Measurements from ENCODE around the gene PPM1D. TPM values are rescaled to one million over a fixed set of nuclear protein-coding genes. Genes with fewer than 3 reads are reported as not detected.

Gene PPM1D
- polyA plus RNA-seq, 2 of the 4 experiments (the other 2 are of a cell fraction): 10.5 to 13.5 TPM

GRCh38 chr17:60598001-60598736 is 1.8 kb upstream of the PPM1D start:
- 93% methylated on average over 7 of the region's 7 CpGs for WGBS (ENCODE audit: missing lambda C conversion rate)
- CTCF ChIA-PET: interaction anchor here (0.9 to 3.4 kb wide), 8 partner anchors 10 to 43 kb away, joined by 3 to 14 read pairs (median 6); no protein-coding TSS in a partner anchor
- no peak for ATAC-seq
- H3K4me3 ChIP-seq: no peak overlapping the region
- H3K4me2 ChIP-seq: no peak overlapping the region
- no peak for FAIRE-seq
- H3K9me3 ChIP-seq: no peaks in the 10 kb centered on the region
- TF ChIP-seq ZFP36 (IDR thresholded peaks at IDR 0.05; ENCODE audit: borderline replicate concordance, partially characterized antibody) (no peak), FOSL2 (IDR thresholded peaks at IDR 0.05) (no peak), FOSL2 (CRISPR knock-in tag; IDR thresholded peaks at IDR 0.05) (no peak), TFCP2L1 (CRISPR knock-in tag; IDR thresholded peaks at IDR 0.05) (no peak), RFX5 (IDR thresholded peaks at IDR 0.05) (no peak), HES2 (IDR thresholded peaks at IDR 0.05) (no peak), HDAC2 (IDR thresholded peaks at IDR 0.05) (no peak), NR3C1 (IDR thresholded peaks at IDR 0.05) (no peak), E2F6 (IDR thresholded peaks at IDR 0.05; ENCODE audit: borderline replicate concordance, low read depth) (no peak), HOXA7 (CRISPR knock-in tag; IDR thresholded peaks at IDR 0.05) (no peak), MAX (IDR thresholded peaks at IDR 0.05) (no peak), ESRRA (IDR thresholded peaks at IDR 0.05; ENCODE audit: borderline replicate concordance, low read length) (no peak), JUN (IDR thresholded peaks at IDR 0.05) (no peak), ZNF302 (CRISPR knock-in tag; IDR thresholded peaks at IDR 0.05) (no peak), GATA3 (IDR thresholded peaks at IDR 0.05; ENCODE audit: borderline replicate concordance) (no peak), CTCF (IDR thresholded peaks at IDR 0.05) (no peak), CHD4 (IDR thresholded peaks at IDR 0.05; ENCODE audit: borderline replicate concordance) (no peak), ZSCAN20 (CRISPR knock-in tag; IDR thresholded peaks at IDR 0.05) (no peak)
- POLR2A ChIA-PET: no interaction called here
- peaks cover 13% of the 10 kb centered on the region for H3K4me1 ChIP-seq
- no peak for DNase-seq (ENCODE audit: low read depth in 1 of 2, low spot score in 1 of 2)
- no peak overlapping the region; a peak in 1 of 6 replicates for H3K27ac ChIP-seq

GRCh38 chr17:60599220-60599619 is 773 bp upstream of the PPM1D start:
- Histone ChIP-seq H3K4me2 (peak overlapping the region; percentile 88), H3K4me1 (peaks cover 18% of the 10 kb centered on the region), H3K9me3 (no peaks in the 10 kb centered on the region), H3K27ac (peak overlapping the region; percentile 86 to 88), H3K4me3 (peak overlapping the region; percentile 88)
- peak in 1 of 2 experiments; percentile 43 for DNase-seq (ENCODE audit: low read depth in 1 of 2, low spot score in 1 of 2)
- TF ChIP-seq CEBPB (IDR thresholded peaks at IDR 0.05) (no peak), CTCF (IDR thresholded peaks at IDR 0.05) (no peak), JUNB (IDR thresholded peaks at IDR 0.05) (no peak), HOXA7 (CRISPR knock-in tag; IDR thresholded peaks at IDR 0.05) (peak; percentile 73; the same call in 1 of the 2 replicates), ZC3H11A (IDR thresholded peaks at IDR 0.05) (no peak), FOXS1 (CRISPR knock-in tag; IDR thresholded peaks at IDR 0.05) (peak; percentile 7; the same call in 1 of the 2 replicates), KDM5A (IDR thresholded peaks at IDR 0.05) (no peak), FOSB (CRISPR knock-in tag; IDR thresholded peaks at IDR 0.05) (no peak), RCOR1 (IDR thresholded peaks at IDR 0.05; ENCODE audit: low read depth, low read length) (no peak), MAZ (IDR thresholded peaks at IDR 0.05; ENCODE audit: borderline replicate concordance, low read depth, low read length) (no peak)
- ATAC-seq: no peak; a peak in 1 of 6 replicates
- FAIRE-seq: no peak
- 2% methylated on average over 17 of the region's 17 CpGs for WGBS (ENCODE audit: missing lambda C conversion rate)
- ChIA-PET POLR2A (interaction anchor here (0.7 to 1.8 kb wide), 13 partner anchors 9 to 207 kb away, joined by 3 to 15 read pairs (median 4); partner anchors contain the start of genes APPBP2, BCAS3 and USP32), CTCF (interaction anchor here (0.6 to 3.9 kb wide), 16 partner anchors 9 to 45 kb away, joined by 3 to 31 read pairs (median 4); no protein-coding TSS in a partner anchor)

All from A549 (cell line).